H9 (cell line): ENCODE data around the gene UPF3A. TPM values are rescaled to one million over a fixed set of nuclear protein-coding genes. Genes with fewer than 3 reads are reported as not detected.

Source experiments
- DNase-seq: peaks from one replicate; pipeline ENCODE4 v3.0.0-alpha.2; 2017
- H2AFZ ChIP-seq: one replicate; pipeline ENCODE4 v1.6.1; 2013; ENCODE audit warnings: mild to moderate bottlenecking, low read length, control low read depth, moderate library complexity
- H2AK5ac ChIP-seq: 2 replicates; pipeline ENCODE4 v1.6.1; 2013; ENCODE audit warnings: low read length, control low read depth, mixed read lengths; ENCODE audit not compliant: insufficient read length
- H2BK120ac ChIP-seq: one replicate; pipeline ENCODE4 v1.6.1; 2013; ENCODE audit warnings: low read depth, mild to moderate bottlenecking, low read length, control low read depth, inconsistent platforms; ENCODE audit not compliant: poor library complexity, severe bottlenecking
- H2BK12ac ChIP-seq: 2 replicates; pipeline ENCODE4 v1.6.1; 2013; ENCODE audit warnings: low read length, control low read depth, mixed read lengths, low read depth; ENCODE audit not compliant: insufficient read length
- H2BK15ac ChIP-seq: 2 replicates; pipeline ENCODE4 v1.6.1; 2013; ENCODE audit warnings: low read depth, low read length, control low read depth
- H2BK20ac ChIP-seq: one replicate; pipeline ENCODE4 v1.6.1; 2013; ENCODE audit warnings: low read depth, mild to moderate bottlenecking, low read length, control low read depth, inconsistent platforms; ENCODE audit not compliant: poor library complexity, severe bottlenecking
- H2BK5ac ChIP-seq: 2 replicates; pipeline ENCODE4 v1.6.1; 2013; ENCODE audit warnings: low read length, control low read depth, mixed read lengths; ENCODE audit not compliant: insufficient read length
- H3K14ac ChIP-seq: 2 replicates; pipeline ENCODE4 v1.6.1; 2013; ENCODE audit warnings: low read length, control low read depth; ENCODE audit not compliant: insufficient read depth
- H3K18ac ChIP-seq: 2 replicates; pipeline ENCODE4 v1.6.1; 2013; ENCODE audit warnings: low read depth, mild to moderate bottlenecking, mixed read lengths, low read length, control low read depth; ENCODE audit not compliant: insufficient read length
- H3K23ac ChIP-seq: 2 replicates; pipeline ENCODE4 v1.6.1; 2013; ENCODE audit warnings: low read length, control low read depth, mixed read lengths, low read depth; ENCODE audit not compliant: insufficient read length
- H3K23me2 ChIP-seq: 2 replicates; pipeline ENCODE4 v1.6.1; 2013; ENCODE audit warnings: low read depth, mild to moderate bottlenecking, mixed read lengths, low read length, control low read depth; ENCODE audit not compliant: insufficient read length, poor library complexity, severe bottlenecking
- H3K27ac ChIP-seq: 2 replicates; pipeline ENCODE4 v1.5.1; 2013; ENCODE audit warnings: low read length, control low read depth, mixed read lengths, low read depth; ENCODE audit not compliant: insufficient read length
- H3K27me3 ChIP-seq: 2 replicates; pipeline ENCODE4 v1.6.1; 2013; ENCODE audit warnings: low read length, control low read depth, inconsistent platforms; ENCODE audit not compliant: insufficient read depth
- H3K4ac ChIP-seq: 2 replicates; pipeline ENCODE4 v1.6.1; 2013; ENCODE audit warnings: low read depth, mild to moderate bottlenecking, control low read depth, inconsistent platforms, low read length, moderate library complexity
- H3K4me1 ChIP-seq: 2 replicates; pipeline ENCODE4 v1.6.1; 2013; ENCODE audit warnings: low read length, control low read depth, inconsistent platforms; ENCODE audit not compliant: insufficient read depth
- H3K4me2 ChIP-seq: 2 replicates; pipeline ENCODE4 v1.6.1; 2013; ENCODE audit warnings: low read length, control low read depth, mixed read lengths; ENCODE audit not compliant: insufficient read length, insufficient read depth
- H3K56ac ChIP-seq: 2 replicates; pipeline ENCODE4 v1.6.1; 2013; ENCODE audit warnings: low read depth, mild to moderate bottlenecking, mixed read lengths, low read length, control low read depth; ENCODE audit not compliant: insufficient read length
- H3K79me1 ChIP-seq: 2 replicates; pipeline ENCODE4 v1.6.1; 2013; ENCODE audit warnings: low read depth, mild to moderate bottlenecking, moderate library complexity, low read length, control low read depth, inconsistent platforms; ENCODE audit not compliant: insufficient read depth, poor library complexity, severe bottlenecking
- H3K79me2 ChIP-seq: 2 replicates; pipeline ENCODE4 v1.6.1; 2013; ENCODE audit warnings: low read length, control low read depth, inconsistent platforms; ENCODE audit not compliant: insufficient read depth
- H3K9ac ChIP-seq: 2 replicates; pipeline ENCODE4 v1.6.1; 2013; ENCODE audit warnings: low read length, control low read depth, mixed read lengths; ENCODE audit not compliant: insufficient read length; ENCODE audit errors: extremely low read depth
- H3K9me3 ChIP-seq: one replicate; pipeline ENCODE4 v1.6.1; 2013; ENCODE audit warnings: low read depth, low read length, inconsistent platforms; ENCODE audit not compliant: control insufficient read depth
- H3T11ph ChIP-seq: one replicate; pipeline ENCODE4 v1.6.1; 2013; ENCODE audit warnings: mild to moderate bottlenecking, low read length, control low read depth, inconsistent platforms
- H4K20me1 ChIP-seq: one replicate; pipeline ENCODE4 v1.6.1; 2013; ENCODE audit not compliant: control insufficient read depth, insufficient read length, insufficient read depth
- H4K5ac ChIP-seq: 2 replicates; pipeline ENCODE4 v1.6.1; 2013; ENCODE audit warnings: low read depth, mild to moderate bottlenecking, mixed read lengths, low read length, control low read depth; ENCODE audit not compliant: insufficient read length
- H4K8ac ChIP-seq: replicated peaks from 2 replicates; pipeline ENCODE4 v1.6.1; 2013; ENCODE audit warnings: low read length, control low read depth, mixed read lengths, low read depth; ENCODE audit not compliant: insufficient read length
- H4K91ac ChIP-seq: 2 replicates; pipeline ENCODE4 v1.6.1; 2013; ENCODE audit warnings: low read depth, mild to moderate bottlenecking, moderate library complexity, mixed read lengths, low read length, control low read depth; ENCODE audit not compliant: insufficient read length
- H3K27ac Mint-ChIP-seq, 3 experiments: 2 replicates in 2 of 3; 3 replicates in 1 of 3; pipeline ENCODE4 v1.8.0; 2020 to 2021; ENCODE audit warnings: mixed read lengths in 3 of 3, mild to moderate bottlenecking in 1 of 3, moderate library complexity in 1 of 3
- H3K27me3 Mint-ChIP-seq: 2 replicates; pipeline ENCODE4 v1.8.0; 2021; ENCODE audit warnings: low read depth, mild to moderate bottlenecking, moderate library complexity, mixed read lengths
- H3K36me3 Mint-ChIP-seq, 3 experiments: 2 replicates in 2 of 3; 3 replicates in 1 of 3; pipeline ENCODE4 v1.8.0; 2020 to 2021; ENCODE audit warnings: low read depth in 3 of 3, mixed read lengths in 3 of 3; ENCODE audit not compliant: insufficient read depth in 1 of 3
- H3K4me1 Mint-ChIP-seq, 2 experiments: 2 replicates each; pipeline ENCODE4 v1.8.0; 2020; ENCODE audit warnings: mixed read lengths in 2 of 2
- H3K4me3 Mint-ChIP-seq, 2 experiments: 2 replicates in 1 of 2; 3 replicates in 1 of 2; pipeline ENCODE4 v1.8.0; 2020 to 2021; ENCODE audit warnings: mild to moderate bottlenecking in 2 of 2, mixed read lengths in 2 of 2, moderate library complexity in 1 of 2
- H3K9me3 Mint-ChIP-seq, 2 experiments: 2 replicates in 1 of 2; 3 replicates in 1 of 2; pipeline ENCODE4 v1.8.0; 2020; ENCODE audit warnings: mild to moderate bottlenecking in 2 of 2, mixed read lengths in 2 of 2, moderate library complexity in 1 of 2
- WGBS: extraction: QIAGEN DNeasy Blood & Tissue Kit; methylation state at CpG from one replicate; pipeline ENCODE4 v1.1.7; 2013; ENCODE audit warnings: missing lambda C conversion rate, low lambda C conversion rate, mixed read lengths; ENCODE audit not compliant: insufficient read length; ENCODE audit errors: extremely low coverage; 5-methylcytosine and 5-hydroxymethylcytosine counted together
- total RNA-seq: library from RNA; stranded (reverse); gene quantifications from 2 replicates; pipeline ENCODE4 v1.2.1, GENCODE V29; 2021
- TF ChIP-seq, protein P1 (sequence below): fragments of 200-600 bp; sonication (generic); conservative IDR thresholded peaks from 3 replicates; pipeline ENCODE4 v1.8.0; 2021; ENCODE audit warnings: antibody characterized with exemption, mild to moderate bottlenecking

UPF3A gene
- total RNA-seq, 1 experiment from 2014 or later = 81.8 TPM

DNA sequence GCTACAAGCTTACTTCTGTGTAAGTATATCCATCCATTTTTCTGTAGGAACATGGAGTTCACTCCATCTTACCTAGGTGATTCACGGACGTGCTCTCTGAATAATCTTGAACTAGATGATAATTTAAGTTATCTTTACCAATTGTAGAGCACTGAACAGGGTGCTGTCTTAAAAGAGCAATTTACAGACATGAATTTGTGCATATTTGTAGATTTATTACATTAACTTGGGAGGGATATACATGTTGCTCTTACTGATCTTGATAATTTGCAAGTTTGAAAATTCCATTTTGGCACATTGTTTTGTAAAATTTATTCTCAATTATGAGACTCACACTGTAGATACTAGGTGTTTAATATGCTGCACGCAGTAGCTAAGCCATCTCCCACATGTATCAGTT lies 37.4 kb upstream of the UPF3A start:
- Histone ChIP-seq H3K14ac (no peak overlapping the region), H3K9ac (no peak overlapping the region), H2BK120ac (no peak overlapping the region), H3K4me1 (no peaks in the 10 kb centered on the region; the same call in 1 of the 2 replicates), H4K8ac (no peak overlapping the region), H3K4ac (no peak overlapping the region), H4K20me1 (no peaks in the 10 kb centered on the region), H3K9me3 (no peaks in the 10 kb centered on the region), H3K23ac (no peak overlapping the region), H2AK5ac (no peak overlapping the region), H3K27ac (no peak overlapping the region), H4K5ac (no peak overlapping the region), H3K27me3 (no peaks in the 10 kb centered on the region), H3K23me2 (no peaks in the 10 kb centered on the region), H3T11ph (no peak overlapping the region), H2BK15ac (no peak overlapping the region), H2BK12ac (no peak overlapping the region), H3K18ac (no peak overlapping the region), H3K79me2 (no peaks in the 10 kb centered on the region), H2BK20ac (no peak overlapping the region), H3K79me1 (no peaks in the 10 kb centered on the region), H2BK5ac (no peak overlapping the region), H2AFZ (no peak overlapping the region), H3K56ac (no peak overlapping the region), H3K4me2 (no peak overlapping the region), H4K91ac (no peak overlapping the region)
- WGBS = no CpG with 5 or more reads among the region's 3 CpGs
- no peaks in the 10 kb centered on the region; a peak in 1 of 5 replicates for H3K9me3 Mint-ChIP-seq
- H3K36me3 Mint-ChIP-seq = peaks cover 68 to 96% (median 93%) of the 10 kb centered on the region in 3 experiments
- TF ChIP-seq, protein P1, sequence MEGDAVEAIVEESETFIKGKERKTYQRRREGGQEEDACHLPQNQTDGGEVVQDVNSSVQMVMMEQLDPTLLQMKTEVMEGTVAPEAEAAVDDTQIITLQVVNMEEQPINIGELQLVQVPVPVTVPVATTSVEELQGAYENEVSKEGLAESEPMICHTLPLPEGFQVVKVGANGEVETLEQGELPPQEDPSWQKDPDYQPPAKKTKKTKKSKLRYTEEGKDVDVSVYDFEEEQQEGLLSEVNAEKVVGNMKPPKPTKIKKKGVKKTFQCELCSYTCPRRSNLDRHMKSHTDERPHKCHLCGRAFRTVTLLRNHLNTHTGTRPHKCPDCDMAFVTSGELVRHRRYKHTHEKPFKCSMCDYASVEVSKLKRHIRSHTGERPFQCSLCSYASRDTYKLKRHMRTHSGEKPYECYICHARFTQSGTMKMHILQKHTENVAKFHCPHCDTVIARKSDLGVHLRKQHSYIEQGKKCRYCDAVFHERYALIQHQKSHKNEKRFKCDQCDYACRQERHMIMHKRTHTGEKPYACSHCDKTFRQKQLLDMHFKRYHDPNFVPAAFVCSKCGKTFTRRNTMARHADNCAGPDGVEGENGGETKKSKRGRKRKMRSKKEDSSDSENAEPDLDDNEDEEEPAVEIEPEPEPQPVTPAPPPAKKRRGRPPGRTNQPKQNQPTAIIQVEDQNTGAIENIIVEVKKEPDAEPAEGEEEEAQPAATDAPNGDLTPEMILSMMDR = no peak
- H3K4me1 Mint-ChIP-seq = peaks cover 11 to 13% of the 10 kb centered on the region in 2 experiments
- H3K4me3 Mint-ChIP-seq = no peak overlapping the region
- H3K27ac Mint-ChIP-seq = no peak overlapping the region
- H3K27me3 Mint-ChIP-seq = peaks cover 1% of the 10 kb centered on the region; the same call in 1 of the 2 replicates
- no peak for DNase-seq
